Vagina (tissue), 2 donors: ENCODE measurements around the gene RTN4IP1. TPM values are rescaled to one million over a fixed set of nuclear protein-coding genes. Genes with fewer than 3 reads are reported as not detected.

Experiments
- DNase-seq, 2 donors: peaks; one replicate each; pipeline ENCODE4 v3.0.0-alpha.2; 2017; ENCODE audit errors: extremely low spot score in 2 of 2
- H3K27ac ChIP-seq: fragments of 200-600 bp; sonication (generic); one replicate; pipeline ENCODE4 v1.5.1; 2019
- H3K27me3 ChIP-seq: fragments of 200-600 bp; sonication (generic); one replicate; pipeline ENCODE4 v1.5.1; 2019
- H3K36me3 ChIP-seq, 2 donors: fragments of 200-600 bp; sonication (generic); one replicate each; pipeline ENCODE4 v1.5.1; 2017 to 2019
- H3K4me1 ChIP-seq: fragments of 200-600 bp; sonication (generic); one replicate; pipeline ENCODE4 v1.5.1; 2019
- H3K4me3 ChIP-seq, 2 donors: fragments of 200-600 bp; sonication (generic); 1 replicate in 1 of 2; 2 replicates in 1 of 2; pipeline ENCODE4 v1.5.1; 2016 to 2019
- H3K9me3 ChIP-seq: fragments of 200-600 bp; sonication (generic); one replicate; pipeline ENCODE4 v1.5.1; 2019
- POLR2A ChIP-seq, 2 donors: fragments of 450-650 bp; IDR thresholded peaks; one replicate each; pipeline ENCODE4 v1.6.1; 2017; ENCODE audit warnings: antibody characterized with exemption in 2 of 2, mild to moderate bottlenecking in 2 of 2, moderate library complexity in 2 of 2
- POLR2AphosphoS5 ChIP-seq, 2 donors: sonication (generic); formaldehyde crosslinking; IDR thresholded peaks; one replicate each; pipeline ENCODE4 v1.9.0; 2017; ENCODE audit warnings: antibody characterized with exemption in 2 of 2, mild to moderate bottlenecking in 2 of 2, low read depth in 1 of 2; ENCODE audit not compliant: insufficient read depth in 1 of 2
- intact Hi-C: fragments of 100-400 bp; cut with DNase I; formaldehyde crosslinking; loops from one replicate; pipeline ENCODE4 v1.15.1; 2023
- total RNA-seq: library from RNA; depleted of rRNA; stranded (reverse); fragments of >200 nt; gene quantifications from one replicate; pipeline ENCODE4 v1.2.3, GENCODE V29; 2016
- TF ChIP-seq, protein P1 (sequence below), 3 experiments: fragments of 450-650 bp in 2 of 3; fragments of 200-600 bp in 1 of 3; sonication (generic) in 1 of 3; IDR thresholded peaks; one replicate each; pipeline ENCODE4 v1.5.1; 2017 to 2019; ENCODE audit warnings: antibody characterized with exemption in 3 of 3, mild to moderate bottlenecking in 2 of 3, moderate library complexity in 2 of 3

Gene RTN4IP1
- total RNA-seq, 1 donor from 2014 or later, result 2.9 TPM

GRCh38 chr6:106536357-106536756 lies 92.9 kb downstream of the RTN4IP1 start:
- H3K9me3 ChIP-seq, result no peaks in the 10 kb centered on the region
- H3K27ac ChIP-seq, result no peak overlapping the region
- no peaks in the 10 kb centered on the region for H3K27me3 ChIP-seq
- no peaks in the 10 kb centered on the region for H3K36me3 ChIP-seq
- no peak overlapping the region for H3K4me3 ChIP-seq
- DNase-seq, result no peak
- intact Hi-C loops, result no loop called here
- H3K4me1 ChIP-seq, result no peaks in the 10 kb centered on the region
- TF ChIP-seq, protein P1, sequence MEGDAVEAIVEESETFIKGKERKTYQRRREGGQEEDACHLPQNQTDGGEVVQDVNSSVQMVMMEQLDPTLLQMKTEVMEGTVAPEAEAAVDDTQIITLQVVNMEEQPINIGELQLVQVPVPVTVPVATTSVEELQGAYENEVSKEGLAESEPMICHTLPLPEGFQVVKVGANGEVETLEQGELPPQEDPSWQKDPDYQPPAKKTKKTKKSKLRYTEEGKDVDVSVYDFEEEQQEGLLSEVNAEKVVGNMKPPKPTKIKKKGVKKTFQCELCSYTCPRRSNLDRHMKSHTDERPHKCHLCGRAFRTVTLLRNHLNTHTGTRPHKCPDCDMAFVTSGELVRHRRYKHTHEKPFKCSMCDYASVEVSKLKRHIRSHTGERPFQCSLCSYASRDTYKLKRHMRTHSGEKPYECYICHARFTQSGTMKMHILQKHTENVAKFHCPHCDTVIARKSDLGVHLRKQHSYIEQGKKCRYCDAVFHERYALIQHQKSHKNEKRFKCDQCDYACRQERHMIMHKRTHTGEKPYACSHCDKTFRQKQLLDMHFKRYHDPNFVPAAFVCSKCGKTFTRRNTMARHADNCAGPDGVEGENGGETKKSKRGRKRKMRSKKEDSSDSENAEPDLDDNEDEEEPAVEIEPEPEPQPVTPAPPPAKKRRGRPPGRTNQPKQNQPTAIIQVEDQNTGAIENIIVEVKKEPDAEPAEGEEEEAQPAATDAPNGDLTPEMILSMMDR (IDR thresholded peaks at IDR 0.05), result no peak
- TF ChIP-seq POLR2AphosphoS5 (IDR thresholded peaks at IDR 0.05; ENCODE audit: insufficient read depth in 1 of 2, low read depth in 1 of 2) (no peak), POLR2A (IDR thresholded peaks at IDR 0.05) (no peak)

DNA sequence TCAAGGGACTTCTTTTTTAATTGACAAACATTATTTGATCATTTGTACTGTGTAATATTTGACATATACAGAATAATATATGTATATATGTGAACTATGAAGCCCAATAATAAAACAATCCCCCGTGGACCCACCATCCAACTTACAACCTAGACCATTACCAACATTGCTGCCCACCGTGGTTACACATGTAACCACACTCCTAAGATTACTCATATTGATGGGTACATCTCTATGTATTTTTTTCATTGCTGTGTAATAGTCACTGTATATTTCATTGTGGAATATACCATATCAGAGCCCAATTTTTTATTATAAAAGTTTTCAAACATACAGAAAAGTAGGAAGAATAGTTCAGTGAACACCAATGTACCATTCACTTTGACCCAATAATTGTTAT lies 94.3 kb downstream of the RTN4IP1 start:
- no peak overlapping the region for H3K4me3 ChIP-seq
- TF ChIP-seq POLR2AphosphoS5 (IDR thresholded peaks at IDR 0.05; ENCODE audit: insufficient read depth in 1 of 2, low read depth in 1 of 2), result no peak
- TF ChIP-seq, protein P1 (IDR thresholded peaks at IDR 0.05), result no peak
- TF ChIP-seq POLR2A (IDR thresholded peaks at IDR 0.05), result no peak
- no peaks in the 10 kb centered on the region for H3K27me3 ChIP-seq
- DNase-seq, result no peak
- no peaks in the 10 kb centered on the region for H3K36me3 ChIP-seq
- no peaks in the 10 kb centered on the region for H3K4me1 ChIP-seq
- H3K9me3 ChIP-seq, result no peaks in the 10 kb centered on the region
- intact Hi-C loops, result no loop called here
- H3K27ac ChIP-seq, result no peak overlapping the region

DNA sequence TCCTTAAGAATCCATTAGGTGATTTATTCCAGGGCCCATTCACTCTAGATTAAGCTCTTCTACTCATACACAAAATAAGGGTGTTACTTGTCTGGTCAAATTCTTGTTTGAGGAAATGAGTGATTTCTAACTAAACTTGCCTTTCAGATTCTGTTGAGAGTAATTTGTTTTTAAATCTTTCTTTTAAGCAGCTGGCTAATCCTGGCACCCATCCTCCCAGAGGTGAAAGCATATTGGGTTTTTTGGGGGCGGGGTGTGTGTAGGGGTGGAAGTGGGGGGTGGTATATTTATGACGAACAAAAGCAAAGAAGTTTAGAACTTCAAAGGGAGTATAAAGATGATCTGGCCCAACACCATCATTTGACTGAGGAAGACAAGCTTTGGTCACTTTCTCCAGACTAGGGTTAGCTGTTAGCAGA lies 94.7 kb downstream of the RTN4IP1 start:
- Histone ChIP-seq H3K27me3 (no peaks in the 10 kb centered on the region), H3K4me3 (no peak overlapping the region), H3K9me3 (no peaks in the 10 kb centered on the region), H3K27ac (no peak overlapping the region), H3K36me3 (no peaks in the 10 kb centered on the region), H3K4me1 (no peaks in the 10 kb centered on the region)
- no peak for DNase-seq
- intact Hi-C loops, result no loop called here
- TF ChIP-seq, protein P1 (IDR thresholded peaks at IDR 0.05), result no peak
- no peak for TF ChIP-seq POLR2AphosphoS5 (IDR thresholded peaks at IDR 0.05; ENCODE audit: insufficient read depth in 1 of 2, low read depth in 1 of 2)
- no peak for TF ChIP-seq POLR2A (IDR thresholded peaks at IDR 0.05)

DNA sequence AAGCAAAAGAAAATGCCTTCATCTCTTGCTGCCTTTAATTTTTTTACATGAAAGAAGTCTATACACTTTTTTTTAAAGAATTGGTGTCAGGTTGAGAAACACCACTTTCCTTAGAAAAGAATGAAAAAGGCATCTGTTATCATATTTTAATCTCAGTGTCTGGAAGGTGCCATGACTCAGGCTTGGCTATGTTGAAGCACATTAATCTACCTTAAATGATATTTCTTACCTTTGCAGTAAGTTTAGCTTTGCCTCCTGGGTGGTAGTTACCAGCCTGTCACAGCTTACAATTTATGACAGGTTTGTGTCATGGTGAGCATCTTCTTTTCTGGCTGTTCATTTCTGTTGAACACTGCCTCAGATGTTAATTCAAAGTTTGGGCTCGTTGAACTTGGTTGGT lies 95.3 kb downstream of the RTN4IP1 start:
- no peaks in the 10 kb centered on the region for H3K4me1 ChIP-seq
- H3K4me3 ChIP-seq, result no peak overlapping the region
- intact Hi-C loops, result no loop called here
- H3K9me3 ChIP-seq, result no peaks in the 10 kb centered on the region
- H3K36me3 ChIP-seq, result no peaks in the 10 kb centered on the region
- H3K27ac ChIP-seq, result no peak overlapping the region
- H3K27me3 ChIP-seq, result no peaks in the 10 kb centered on the region
- TF ChIP-seq POLR2A (IDR thresholded peaks at IDR 0.05) (no peak), POLR2AphosphoS5 (IDR thresholded peaks at IDR 0.05; ENCODE audit: insufficient read depth in 1 of 2, low read depth in 1 of 2) (no peak)
- TF ChIP-seq, protein P1 (IDR thresholded peaks at IDR 0.05), result no peak
- no peak for DNase-seq

DNA sequence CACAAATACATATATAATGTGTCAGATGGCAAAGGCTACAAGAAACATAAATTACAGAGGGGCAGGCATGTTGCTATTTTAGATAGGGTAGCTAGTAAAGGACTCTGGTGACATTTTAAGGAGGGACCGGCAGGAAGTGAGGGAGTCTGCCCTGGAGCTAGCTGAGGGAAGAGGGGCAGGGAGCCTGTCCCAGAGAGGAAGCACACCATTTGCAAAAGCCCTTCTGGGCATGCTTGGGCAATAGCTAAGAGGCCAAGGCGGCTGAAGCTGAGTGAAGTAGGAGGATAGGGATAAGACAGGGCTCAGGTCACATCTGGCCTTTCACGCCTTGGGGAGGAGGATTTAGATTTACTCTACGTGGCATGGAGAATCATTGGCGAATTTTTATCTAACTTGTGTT lies 96.2 kb downstream of the RTN4IP1 start:
- no peak for DNase-seq
- Histone ChIP-seq H3K36me3 (no peaks in the 10 kb centered on the region), H3K4me1 (no peaks in the 10 kb centered on the region), H3K9me3 (no peaks in the 10 kb centered on the region), H3K4me3 (no peak overlapping the region), H3K27me3 (no peaks in the 10 kb centered on the region), H3K27ac (no peak overlapping the region)
- no peak for TF ChIP-seq POLR2AphosphoS5 (IDR thresholded peaks at IDR 0.05; ENCODE audit: insufficient read depth in 1 of 2, low read depth in 1 of 2)
- no peak for TF ChIP-seq POLR2A (IDR thresholded peaks at IDR 0.05)
- TF ChIP-seq, protein P1 (IDR thresholded peaks at IDR 0.05), result no peak
- intact Hi-C loops, result no loop called here
